GM21825 (cell line): Measurements from ENCODE around the gene KRTAP24-1.

Experiments
- ATAC-seq: cut with Tn5 transposase; IDR thresholded peaks from one replicate; pipeline ENCODE4 v1.9.1; 2021; ENCODE audit warnings: mild to moderate bottlenecking, moderate library complexity; ENCODE audit not compliant: unreplicated experiment

KRTAP24-1 gene

GRCh38 chr21:30234643-30235042 is 48.1 kb downstream of the KRTAP24-1 start:
- ATAC-seq: no peak

- no peak for ATAC-seq
Measured at GRCh38 chr21:30234050-30234449, 48.7 kb downstream of the KRTAP24-1 start.

GRCh38 chr21:30233228-30234020 is 49.3 kb downstream of the KRTAP24-1 start:
- ATAC-seq: no peak

- ATAC-seq: no peak
Measured at GRCh38 chr21:30232011-30232410, 50.7 kb downstream of the KRTAP24-1 start.
